ENCODE results near the gene INSIG1.

The INSIG1 gene

GRCh38 chr7:155266440-155266839 is 31.2 kb upstream of the INSIG1 start:
- no peak for DNase-seq

GRCh38 chr7:155267023-155267422 is 30.7 kb upstream of the INSIG1 start:
- no peak for DNase-seq

GRCh38 chr7:155267436-155267835 is 30.2 kb upstream of the INSIG1 start:
- no peak for DNase-seq

GRCh38 chr7:155268211-155268610 is 29.5 kb upstream of the INSIG1 start:
- no peak for DNase-seq

- peak; percentile 33 to 60 (median 52) for DNase-seq
Measured at GRCh38 chr7:155268921-155269650, 28.6 kb upstream of the INSIG1 start.

GRCh38 chr7:155269766-155270585 is 27.7 kb upstream of the INSIG1 start:
- DNase-seq, result no peak

- no peak for DNase-seq
Measured at GRCh38 chr7:155270861-155271260, 26.8 kb upstream of the INSIG1 start.

- no peak for DNase-seq
Measured at GRCh38 chr7:155274633-155275355, 22.9 kb upstream of the INSIG1 start.

GRCh38 chr7:155276042-155276799 is 21.5 kb upstream of the INSIG1 start:
- DNase-seq, result no peak

- no peak for DNase-seq
Measured at GRCh38 chr7:155276800-155277375, 20.8 kb upstream of the INSIG1 start.

GRCh38 chr7:155277385-155277994 is 20.2 kb upstream of the INSIG1 start:
- peak in 3 of 4 experiments; percentile 62 to 75 (median 70) for DNase-seq

GRCh38 chr7:155278921-155279320 is 18.8 kb upstream of the INSIG1 start:
- no peak for DNase-seq

- no peak for DNase-seq
Measured at GRCh38 chr7:155279787-155280445, 17.8 kb upstream of the INSIG1 start.

GRCh38 chr7:155280446-155281397 is 17.0 kb upstream of the INSIG1 start:
- DNase-seq, result peak in 2 of 4 experiments; percentile 79 to 80

- peak in 2 of 4 experiments; percentile 29 to 39 for DNase-seq
Measured at GRCh38 chr7:155281398-155281969, 16.2 kb upstream of the INSIG1 start.

- peak; percentile 94 to 98 (median 95) for DNase-seq
Measured at GRCh38 chr7:155282671-155283070, 15.0 kb upstream of the INSIG1 start.

- DNase-seq, result no peak
Measured at GRCh38 chr7:155283565-155284194, 14.0 kb upstream of the INSIG1 start.

- peak in 1 of 4 experiments; percentile 36 for DNase-seq
Measured at GRCh38 chr7:155284496-155285274, 13.0 kb upstream of the INSIG1 start.
